GM23338 (cell line): Measurements from ENCODE around the gene OR2A25. TPM values are rescaled to one million over a fixed set of nuclear protein-coding genes. Genes with fewer than 3 reads are reported as not detected.

Experiments
- ATAC-seq: fragments of 200-7000 bp; cut with Tn5 transposase; 3 replicates; pipeline ENCODE4 v1.9.1; 2020
- DNase-seq: peaks from one replicate; pipeline ENCODE4 v3.0.0-alpha.2; 2015; ENCODE audit warnings: low spot score
- H2AFZ ChIP-seq: fragments of 200-600 bp; sonication (generic); 2 replicates; pipeline ENCODE4 v1.8.0; 2016; ENCODE audit warnings: antibody characterized with exemption, mild to moderate bottlenecking, moderate library complexity
- H3F3A ChIP-seq: fragments of 200-600 bp; sonication (generic); replicated peaks from 2 replicates; pipeline ENCODE4 v1.8.0; 2017; ENCODE audit warnings: antibody characterized with exemption, mixed run types, low read depth
- H3K27ac ChIP-seq: fragments of 200-600 bp; sonication (generic); 2 replicates; pipeline ENCODE4 v1.6.1; 2016; ENCODE audit warnings: low read depth
- H3K27me3 ChIP-seq: fragments of 200-600 bp; sonication (generic); 2 replicates; pipeline ENCODE4 v1.8.0; 2016; ENCODE audit warnings: mild to moderate bottlenecking, mixed run types, moderate library complexity; ENCODE audit not compliant: insufficient read depth
- H3K36me3 ChIP-seq: fragments of 200-600 bp; sonication (generic); 2 replicates; pipeline ENCODE4 v1.8.0; 2016; ENCODE audit warnings: mild to moderate bottlenecking; ENCODE audit not compliant: insufficient read depth
- H3K4me1 ChIP-seq: fragments of 200-600 bp; sonication (generic); 2 replicates; pipeline ENCODE4 v1.8.0; 2016; ENCODE audit warnings: mild to moderate bottlenecking, moderate library complexity; ENCODE audit not compliant: insufficient read depth
- H3K4me2 ChIP-seq: fragments of 200-600 bp; sonication (generic); 2 replicates; pipeline ENCODE4 v1.7.1; 2017; ENCODE audit warnings: mixed run types
- H3K4me3 ChIP-seq: fragments of 200-600 bp; sonication (generic); 2 replicates; pipeline ENCODE4 v1.6.1; 2016; ENCODE audit warnings: mixed run types
- H3K79me2 ChIP-seq: fragments of 200-600 bp; sonication (generic); replicated peaks from 2 replicates; pipeline ENCODE4 v1.8.0; 2017; ENCODE audit warnings: mild to moderate bottlenecking; ENCODE audit not compliant: insufficient read depth
- H3K9me2 ChIP-seq: fragments of 200-600 bp; sonication (generic); 2 replicates; pipeline ENCODE4 v1.8.0; 2017; ENCODE audit not compliant: insufficient read depth
- H4K20me1 ChIP-seq: fragments of 200-600 bp; sonication (generic); replicated peaks from 2 replicates; pipeline ENCODE4 v1.8.0; 2017; ENCODE audit warnings: mild to moderate bottlenecking; ENCODE audit not compliant: insufficient read depth
- H3K27ac Mint-ChIP-seq: 2 replicates; pipeline ENCODE4 v1.8.0; 2020; ENCODE audit warnings: inconsistent platforms, mild to moderate bottlenecking, moderate library complexity, mixed read lengths
- H3K27me3 Mint-ChIP-seq: 3 replicates; pipeline ENCODE4 v1.8.0; 2022; ENCODE audit warnings: low read depth, mild to moderate bottlenecking, moderate library complexity, mixed read lengths, inconsistent platforms; ENCODE audit not compliant: insufficient read depth, poor library complexity
- H3K36me3 Mint-ChIP-seq: 3 replicates; pipeline ENCODE4 v1.8.0; 2021; ENCODE audit warnings: low read depth, mild to moderate bottlenecking, inconsistent platforms, moderate library complexity, mixed read lengths
- H3K4me1 Mint-ChIP-seq: 3 replicates; pipeline ENCODE4 v1.8.0; 2020; ENCODE audit warnings: mild to moderate bottlenecking, inconsistent platforms, mixed read lengths
- H3K4me3 Mint-ChIP-seq: 3 replicates; pipeline ENCODE4 v1.8.0; 2021; ENCODE audit warnings: moderate library complexity, mild to moderate bottlenecking, inconsistent platforms, mixed read lengths
- H3K9me3 Mint-ChIP-seq: 3 replicates; pipeline ENCODE4 v1.8.0; 2020; ENCODE audit warnings: moderate library complexity, mild to moderate bottlenecking, inconsistent platforms, mixed read lengths
- CREB1 ChIP-seq: fragments of 250-450 bp; sonication (Bioruptor Pico); IDR thresholded peaks from 2 replicates; pipeline ENCODE4 v1.5.0; 2020; ENCODE audit warnings: low read depth, mild to moderate bottlenecking, moderate library complexity
- EZH2phosphoT487 ChIP-seq: fragments of 200-600 bp; sonication (generic); IDR thresholded peaks from one replicate; pipeline ENCODE4 v1.8.1; 2018; ENCODE audit warnings: antibody characterized with exemption; ENCODE audit not compliant: unreplicated experiment
- JUNB ChIP-seq: IDR thresholded peaks from one replicate; pipeline ENCODE4 v1.6.1; 2016; ENCODE audit warnings: antibody characterized with exemption; ENCODE audit not compliant: unreplicated experiment
- NANOG ChIP-seq: IDR thresholded peaks from 2 replicates; pipeline ENCODE4 v1.6.1; 2016; ENCODE audit warnings: antibody characterized with exemption, borderline replicate concordance
- POLR2AphosphoS5 ChIP-seq: IDR thresholded peaks from 2 replicates; pipeline ENCODE4 v1.6.1; 2016; ENCODE audit warnings: antibody characterized with exemption, low read depth
- STAT1 ChIP-seq: IDR thresholded peaks from one replicate; pipeline ENCODE4 v1.6.1; 2016; ENCODE audit warnings: antibody characterized with exemption; ENCODE audit not compliant: unreplicated experiment
- ZNF331 ChIP-seq: fragments of 250-450 bp; sonication (Bioruptor Pico); IDR thresholded peaks from 2 replicates; pipeline ENCODE4 v1.5.0; 2020; ENCODE audit warnings: low read depth, mild to moderate bottlenecking, moderate library complexity
- polyA plus RNA-seq: library from polyadenylated mRNA; unstranded; fragments of >200 nt; fragmentation: Nextera tagmentation; extraction: Ambion mirVana; gene quantifications from 2 replicates; pipeline ENCODE4 v1.2.1, GENCODE V29; 2016
- total RNA-seq: library from RNA; depleted of rRNA; stranded (reverse); fragments of >200 nt; shearing (Covaris generic); gene quantifications from 2 replicates; pipeline ENCODE4 v1.2.3, GENCODE V29; 2014
- TF ChIP-seq, protein P1 (sequence below), 2 experiments: fragments of 200-600 bp in 1 of 2; sonication (generic) in 1 of 2; conservative IDR thresholded peaks; 2 replicates each; pipeline versions ENCODE4 v1.5.1 to v1.6.1; 2016 to 2017; ENCODE audit warnings: antibody characterized with exemption in 2 of 2, low read depth in 2 of 2, mild to moderate bottlenecking in 2 of 2, moderate library complexity in 1 of 2
- TF ChIP-seq, protein P2 (sequence below): IDR thresholded peaks from one replicate; pipeline ENCODE4 v1.6.1; 2018; ENCODE audit warnings: antibody characterized with exemption; ENCODE audit not compliant: unreplicated experiment
- TF ChIP-seq, protein P3 (sequence below): IDR thresholded peaks from 2 replicates; pipeline ENCODE4 v1.6.1; 2016; ENCODE audit warnings: antibody characterized with exemption

OR2A25 gene
- total and polyA plus RNA-seq, 2 experiments from 2014 or later: not detected

DNA sequence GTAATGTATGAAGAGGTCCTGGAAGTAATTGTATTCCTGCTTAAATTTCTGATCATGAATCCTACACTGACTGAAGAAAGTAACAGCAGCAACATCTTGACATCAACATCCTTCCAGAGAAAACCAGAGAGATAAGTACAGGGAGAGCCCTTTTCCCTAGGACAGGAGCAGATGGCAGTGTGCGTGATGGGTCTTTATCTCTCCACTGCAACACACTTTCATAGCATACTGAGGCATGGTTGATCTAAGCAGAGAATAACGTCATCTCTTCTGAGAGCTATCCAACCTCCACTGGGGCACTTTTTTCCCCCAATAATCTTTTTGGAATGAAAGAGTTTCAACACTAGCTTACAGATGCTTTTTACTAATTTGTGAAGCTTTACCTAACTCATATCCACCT, 342 bp downstream of the OR2A25 start (continued):
- TF ChIP-seq, protein P1, sequence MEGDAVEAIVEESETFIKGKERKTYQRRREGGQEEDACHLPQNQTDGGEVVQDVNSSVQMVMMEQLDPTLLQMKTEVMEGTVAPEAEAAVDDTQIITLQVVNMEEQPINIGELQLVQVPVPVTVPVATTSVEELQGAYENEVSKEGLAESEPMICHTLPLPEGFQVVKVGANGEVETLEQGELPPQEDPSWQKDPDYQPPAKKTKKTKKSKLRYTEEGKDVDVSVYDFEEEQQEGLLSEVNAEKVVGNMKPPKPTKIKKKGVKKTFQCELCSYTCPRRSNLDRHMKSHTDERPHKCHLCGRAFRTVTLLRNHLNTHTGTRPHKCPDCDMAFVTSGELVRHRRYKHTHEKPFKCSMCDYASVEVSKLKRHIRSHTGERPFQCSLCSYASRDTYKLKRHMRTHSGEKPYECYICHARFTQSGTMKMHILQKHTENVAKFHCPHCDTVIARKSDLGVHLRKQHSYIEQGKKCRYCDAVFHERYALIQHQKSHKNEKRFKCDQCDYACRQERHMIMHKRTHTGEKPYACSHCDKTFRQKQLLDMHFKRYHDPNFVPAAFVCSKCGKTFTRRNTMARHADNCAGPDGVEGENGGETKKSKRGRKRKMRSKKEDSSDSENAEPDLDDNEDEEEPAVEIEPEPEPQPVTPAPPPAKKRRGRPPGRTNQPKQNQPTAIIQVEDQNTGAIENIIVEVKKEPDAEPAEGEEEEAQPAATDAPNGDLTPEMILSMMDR (conservative IDR thresholded peaks at IDR 0.05; ENCODE audit: low read depth in 2 of 2): no peak
- no peak for TF ChIP-seq POLR2AphosphoS5
- TF ChIP-seq ZNF331: no peak
- no peak for TF ChIP-seq JUNB
- TF ChIP-seq, protein P2, sequence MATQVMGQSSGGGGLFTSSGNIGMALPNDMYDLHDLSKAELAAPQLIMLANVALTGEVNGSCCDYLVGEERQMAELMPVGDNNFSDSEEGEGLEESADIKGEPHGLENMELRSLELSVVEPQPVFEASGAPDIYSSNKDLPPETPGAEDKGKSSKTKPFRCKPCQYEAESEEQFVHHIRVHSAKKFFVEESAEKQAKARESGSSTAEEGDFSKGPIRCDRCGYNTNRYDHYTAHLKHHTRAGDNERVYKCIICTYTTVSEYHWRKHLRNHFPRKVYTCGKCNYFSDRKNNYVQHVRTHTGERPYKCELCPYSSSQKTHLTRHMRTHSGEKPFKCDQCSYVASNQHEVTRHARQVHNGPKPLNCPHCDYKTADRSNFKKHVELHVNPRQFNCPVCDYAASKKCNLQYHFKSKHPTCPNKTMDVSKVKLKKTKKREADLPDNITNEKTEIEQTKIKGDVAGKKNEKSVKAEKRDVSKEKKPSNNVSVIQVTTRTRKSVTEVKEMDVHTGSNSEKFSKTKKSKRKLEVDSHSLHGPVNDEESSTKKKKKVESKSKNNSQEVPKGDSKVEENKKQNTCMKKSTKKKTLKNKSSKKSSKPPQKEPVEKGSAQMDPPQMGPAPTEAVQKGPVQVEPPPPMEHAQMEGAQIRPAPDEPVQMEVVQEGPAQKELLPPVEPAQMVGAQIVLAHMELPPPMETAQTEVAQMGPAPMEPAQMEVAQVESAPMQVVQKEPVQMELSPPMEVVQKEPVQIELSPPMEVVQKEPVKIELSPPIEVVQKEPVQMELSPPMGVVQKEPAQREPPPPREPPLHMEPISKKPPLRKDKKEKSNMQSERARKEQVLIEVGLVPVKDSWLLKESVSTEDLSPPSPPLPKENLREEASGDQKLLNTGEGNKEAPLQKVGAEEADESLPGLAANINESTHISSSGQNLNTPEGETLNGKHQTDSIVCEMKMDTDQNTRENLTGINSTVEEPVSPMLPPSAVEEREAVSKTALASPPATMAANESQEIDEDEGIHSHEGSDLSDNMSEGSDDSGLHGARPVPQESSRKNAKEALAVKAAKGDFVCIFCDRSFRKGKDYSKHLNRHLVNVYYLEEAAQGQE: no peak
- TF ChIP-seq NANOG: no peak
- no peak for TF ChIP-seq CREB1 (CRISPR knock-in tag)
- TF ChIP-seq EZH2phosphoT487: no peak

DNA sequence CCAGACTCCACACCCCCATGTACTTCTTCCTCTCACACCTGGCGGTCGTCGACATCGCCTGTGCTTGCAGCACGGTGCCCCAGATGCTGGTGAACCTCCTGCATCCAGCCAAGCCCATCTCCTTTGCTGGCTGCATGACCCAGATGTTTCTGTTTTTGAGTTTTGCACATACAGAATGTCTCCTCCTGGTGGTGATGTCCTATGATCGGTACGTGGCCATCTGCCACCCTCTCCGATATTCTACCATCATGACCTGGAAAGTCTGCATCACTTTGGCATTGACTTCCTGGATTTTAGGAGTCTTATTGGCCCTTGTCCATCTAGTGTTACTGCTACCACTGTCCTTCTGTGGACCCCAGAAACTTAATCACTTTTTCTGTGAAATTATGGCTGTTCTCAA, 4.8 kb downstream of the OR2A25 start:
- H3K27ac Mint-ChIP-seq: no peak overlapping the region
- Histone ChIP-seq H4K20me1 (no peaks in the 10 kb centered on the region), H3F3A (no peaks in the 10 kb centered on the region), H3K9me2 (0 out of 2 replicates have a peak, but pooled peaks cover 3% of the 10 kb centered on the region), H3K4me1 (no peaks in the 10 kb centered on the region), H3K4me2 (no peak overlapping the region), H3K27me3 (no peaks in the 10 kb centered on the region), H3K36me3 (no peaks in the 10 kb centered on the region), H3K27ac (no peak overlapping the region), H3K4me3 (no peak overlapping the region), H2AFZ (no peak overlapping the region), H3K79me2 (no peaks in the 10 kb centered on the region)
- TF ChIP-seq STAT1 (no peak), POLR2AphosphoS5 (no peak)
- TF ChIP-seq, protein P1 (conservative IDR thresholded peaks at IDR 0.05; ENCODE audit: low read depth in 2 of 2): peak; percentile 19 to 41; a peak in 3 of 4 replicates
- TF ChIP-seq, protein P3, sequence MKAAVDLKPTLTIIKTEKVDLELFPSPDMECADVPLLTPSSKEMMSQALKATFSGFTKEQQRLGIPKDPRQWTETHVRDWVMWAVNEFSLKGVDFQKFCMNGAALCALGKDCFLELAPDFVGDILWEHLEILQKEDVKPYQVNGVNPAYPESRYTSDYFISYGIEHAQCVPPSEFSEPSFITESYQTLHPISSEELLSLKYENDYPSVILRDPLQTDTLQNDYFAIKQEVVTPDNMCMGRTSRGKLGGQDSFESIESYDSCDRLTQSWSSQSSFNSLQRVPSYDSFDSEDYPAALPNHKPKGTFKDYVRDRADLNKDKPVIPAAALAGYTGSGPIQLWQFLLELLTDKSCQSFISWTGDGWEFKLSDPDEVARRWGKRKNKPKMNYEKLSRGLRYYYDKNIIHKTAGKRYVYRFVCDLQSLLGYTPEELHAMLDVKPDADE: no peak
- H3K27me3 Mint-ChIP-seq: no peaks in the 10 kb centered on the region
- DNase-seq (no peak), ATAC-seq (no peak)
- no peaks in the 10 kb centered on the region; the same call in 2 of the 3 replicates for H3K9me3 Mint-ChIP-seq
- H3K4me1 Mint-ChIP-seq: no peaks in the 10 kb centered on the region
- no peak overlapping the region for H3K4me3 Mint-ChIP-seq
- no peaks in the 10 kb centered on the region for H3K36me3 Mint-ChIP-seq
